Hypothalamus (tissue), 51 donors: Measurements from ENCODE around the gene FGF11.

Experiments
- DNase-seq, 51 donors: peaks; one replicate each; lab custom pipeline; 2025; lab: John Stamatoyannopoulos, UW

The FGF11 gene

GRCh38 chr17:7426896-7427489, 12.3 kb upstream of the FGF11 start:
- no peak for DNase-seq

GRCh38 chr17:7427549-7427948, 11.8 kb upstream of the FGF11 start:
- no peak for DNase-seq

GRCh38 chr17:7428557-7428956, 10.8 kb upstream of the FGF11 start, which contains the start of gene SPEM3:
SPEM3 (plus strand) TSS chr17:7428857; CDS start chr17:7428903, 46 bp downstream.
- no peak for DNase-seq

GRCh38 chr17:7429722-7430121, 9.6 kb upstream of the FGF11 start:
- DNase-seq: no peak

GRCh38 chr17:7431231-7431630, 8.1 kb upstream of the FGF11 start:
- no peak for DNase-seq

- no peak for DNase-seq
Measured at GRCh38 chr17:7432296-7432695, 7.0 kb upstream of the FGF11 start.

- peak in 3 of 51 donors; percentile 9 to 24 (median 16) for DNase-seq
Measured at GRCh38 chr17:7435676-7436555, 3.4 kb upstream of the FGF11 start.

GRCh38 chr17:7436556-7437368, 2.5 kb upstream of the FGF11 start:
- peak in 40 of 51 donors; percentile 23 to 84 (median 58) for DNase-seq

GRCh38 chr17:7437369-7437863, 1.9 kb upstream of the FGF11 start:
- no peak for DNase-seq

- DNase-seq: peak in 39 of 51 donors; percentile 14 to 75 (median 50)
Measured at GRCh38 chr17:7437950-7438614, 1.2 kb upstream of the FGF11 start.

GRCh38 chr17:7438656-7439460, 454 bp upstream of the FGF11 start:
- no peak for DNase-seq

- peak in 24 of 51 donors; percentile 16 to 68 (median 34) for DNase-seq
Measured at GRCh38 chr17:7440113-7440833, 961 bp downstream of the FGF11 start.

- DNase-seq: peak in 26 of 51 donors; percentile 17 to 67 (median 36)
Measured at GRCh38 chr17:7440834-7441195, 1.5 kb downstream of the FGF11 start.

- no peak for DNase-seq
Measured at GRCh38 chr17:7441266-7441665, 2.0 kb downstream of the FGF11 start.

GRCh38 chr17:7442142-7442541, 2.8 kb downstream of the FGF11 start:
- DNase-seq: no peak

GRCh38 chr17:7443499-7444485, 4.5 kb downstream of the FGF11 start:
- no peak for DNase-seq
